ENCODE data around the gene VTI1A.
"Not testable (repeated sequence)": the region's sequence is repeated elsewhere in the genome, so short reads cannot be mapped to it uniquely, and the experiment has no call there.

The VTI1A gene

GRCh38 chr10:112588225-112588990 lies 141.4 kb downstream of the VTI1A start:
- Mint-ChIP-seq H3K27ac (no peak overlapping the region), H3K4me3 (no peak overlapping the region), H3K4me1 (ENCODE audit: low read depth) (no peaks in the 10 kb centered on the region), H3K27me3 (no peaks in the 10 kb centered on the region), H3K9me3 (peaks cover 3% of the 10 kb centered on the region), H3K36me3 (ENCODE audit: low read depth) (peaks cover 36% of the 10 kb centered on the region)

GRCh38 chr10:112589081-112589480 lies 142.1 kb downstream of the VTI1A start:
- no peak overlapping the region for H3K27ac Mint-ChIP-seq

GRCh38 chr10:112590786-112591185 lies 143.8 kb downstream of the VTI1A start:
- not testable (repeated sequence) for H3K9me3 Mint-ChIP-seq; H3K4me3 Mint-ChIP-seq; H3K27me3 Mint-ChIP-seq; H3K27ac Mint-ChIP-seq; H3K4me1 Mint-ChIP-seq (ENCODE audit: low read depth)
- H3K36me3 Mint-ChIP-seq (ENCODE audit: low read depth): peaks cover 23% of the 10 kb centered on the region

More at GRCh38 chr10:112589081-112589480, 142.1 kb downstream of the VTI1A start:
- Mint-ChIP-seq H3K36me3 (ENCODE audit: low read depth) (peaks cover 29% of the 10 kb centered on the region), H3K4me1 (ENCODE audit: low read depth) (no peaks in the 10 kb centered on the region), H3K27me3 (no peaks in the 10 kb centered on the region), H3K4me3 (no peak overlapping the region), H3K9me3 (peaks cover 3% of the 10 kb centered on the region)

GRCh38 chr10:112593023-112593422 lies 146.0 kb downstream of the VTI1A start:
- no peak overlapping the region for H3K27ac Mint-ChIP-seq
- peaks cover 21% of the 10 kb centered on the region for H3K36me3 Mint-ChIP-seq (ENCODE audit: low read depth)
- H3K4me3 Mint-ChIP-seq: no peak overlapping the region
- H3K9me3 Mint-ChIP-seq: peaks cover 3% of the 10 kb centered on the region
- no peaks in the 10 kb centered on the region for H3K4me1 Mint-ChIP-seq (ENCODE audit: low read depth)
- no peaks in the 10 kb centered on the region for H3K27me3 Mint-ChIP-seq

GRCh38 chr10:112601214-112602090 lies 154.4 kb downstream of the VTI1A start:
- Mint-ChIP-seq H3K9me3 (no peaks in the 10 kb centered on the region), H3K4me1 (ENCODE audit: low read depth) (no peaks in the 10 kb centered on the region), H3K27me3 (no peaks in the 10 kb centered on the region)

GRCh38 chr10:112603062-112603461 lies 156.0 kb downstream of the VTI1A start:
- Mint-ChIP-seq H3K27me3 (no peaks in the 10 kb centered on the region), H3K27ac (no peak overlapping the region), H3K9me3 (no peaks in the 10 kb centered on the region), H3K4me3 (no peak overlapping the region), H3K36me3 (ENCODE audit: low read depth) (peaks cover 28% of the 10 kb centered on the region), H3K4me1 (ENCODE audit: low read depth) (no peaks in the 10 kb centered on the region)

More at GRCh38 chr10:112601214-112602090, 154.4 kb downstream of the VTI1A start:
- H3K36me3 Mint-ChIP-seq (ENCODE audit: low read depth): peaks cover 28% of the 10 kb centered on the region
- no peak overlapping the region for H3K27ac Mint-ChIP-seq
- H3K4me3 Mint-ChIP-seq: no peak overlapping the region

- H3K36me3 Mint-ChIP-seq (ENCODE audit: low read depth): peaks cover 29% of the 10 kb centered on the region
- no peak overlapping the region for H3K4me3 Mint-ChIP-seq
- no peak overlapping the region for H3K27ac Mint-ChIP-seq
- H3K9me3 Mint-ChIP-seq: no peaks in the 10 kb centered on the region
- H3K27me3 Mint-ChIP-seq: no peaks in the 10 kb centered on the region
- no peaks in the 10 kb centered on the region for H3K4me1 Mint-ChIP-seq (ENCODE audit: low read depth)
These were observed 158.0 kb downstream of the VTI1A start for GRCh38 chr10:112605063-112605462.

GRCh38 chr10:112607506-112607905 lies 160.5 kb downstream of the VTI1A start:
- H3K9me3 Mint-ChIP-seq: no peaks in the 10 kb centered on the region
- no peak overlapping the region for H3K4me3 Mint-ChIP-seq
- no peaks in the 10 kb centered on the region for H3K27me3 Mint-ChIP-seq
- H3K27ac Mint-ChIP-seq: no peak overlapping the region
- no peaks in the 10 kb centered on the region for H3K4me1 Mint-ChIP-seq (ENCODE audit: low read depth)
- H3K36me3 Mint-ChIP-seq (ENCODE audit: low read depth): peaks cover 35% of the 10 kb centered on the region

GRCh38 chr10:112613620-112614019 lies 166.6 kb downstream of the VTI1A start:
- no peak overlapping the region for H3K4me3 Mint-ChIP-seq
- no peaks in the 10 kb centered on the region for H3K4me1 Mint-ChIP-seq (ENCODE audit: low read depth)
- peaks cover 18% of the 10 kb centered on the region for H3K9me3 Mint-ChIP-seq
- peaks cover 55% of the 10 kb centered on the region for H3K36me3 Mint-ChIP-seq (ENCODE audit: low read depth)
- no peak overlapping the region for H3K27ac Mint-ChIP-seq
- H3K27me3 Mint-ChIP-seq: no peaks in the 10 kb centered on the region

- Mint-ChIP-seq H3K9me3 (peaks cover 18% of the 10 kb centered on the region), H3K4me1 (ENCODE audit: low read depth) (no peaks in the 10 kb centered on the region), H3K4me3 (no peak overlapping the region), H3K27me3 (no peaks in the 10 kb centered on the region), H3K27ac (no peak overlapping the region), H3K36me3 (ENCODE audit: low read depth) (peaks cover 59% of the 10 kb centered on the region)
These were observed 167.1 kb downstream of the VTI1A start for GRCh38 chr10:112614072-112614471.

GRCh38 chr10:112614586-112614985 lies 167.6 kb downstream of the VTI1A start:
- Mint-ChIP-seq H3K27ac (no peak overlapping the region), H3K27me3 (no peaks in the 10 kb centered on the region), H3K9me3 (peaks cover 18% of the 10 kb centered on the region), H3K36me3 (ENCODE audit: low read depth) (peaks cover 59% of the 10 kb centered on the region), H3K4me3 (no peak overlapping the region), H3K4me1 (ENCODE audit: low read depth) (no peaks in the 10 kb centered on the region)

GRCh38 chr10:112615269-112615668 lies 168.3 kb downstream of the VTI1A start:
- Mint-ChIP-seq H3K36me3 (ENCODE audit: low read depth) (peaks cover 54% of the 10 kb centered on the region), H3K9me3 (peaks cover 18% of the 10 kb centered on the region), H3K4me1 (ENCODE audit: low read depth) (no peaks in the 10 kb centered on the region), H3K27ac (no peak overlapping the region), H3K27me3 (no peaks in the 10 kb centered on the region), H3K4me3 (no peak overlapping the region)

- Mint-ChIP-seq H3K27me3 (no peaks in the 10 kb centered on the region), H3K9me3 (peaks cover 18% of the 10 kb centered on the region), H3K27ac (no peak overlapping the region)
These were observed 169.6 kb downstream of the VTI1A start for GRCh38 chr10:112616647-112617046.

GRCh38 chr10:112618814-112619213 lies 171.8 kb downstream of the VTI1A start:
- Mint-ChIP-seq H3K36me3 (ENCODE audit: low read depth) (peaks cover 44% of the 10 kb centered on the region), H3K4me3 (no peak overlapping the region), H3K27me3 (no peaks in the 10 kb centered on the region), H3K27ac (no peak overlapping the region), H3K9me3 (peaks cover 18% of the 10 kb centered on the region), H3K4me1 (ENCODE audit: low read depth) (no peaks in the 10 kb centered on the region)

More at GRCh38 chr10:112616647-112617046, 169.6 kb downstream of the VTI1A start:
- H3K4me1 Mint-ChIP-seq (ENCODE audit: low read depth): no peaks in the 10 kb centered on the region
- peaks cover 53% of the 10 kb centered on the region for H3K36me3 Mint-ChIP-seq (ENCODE audit: low read depth)
- H3K4me3 Mint-ChIP-seq: no peak overlapping the region

GRCh38 chr10:112619556-112619955 lies 172.5 kb downstream of the VTI1A start:
- H3K27me3 Mint-ChIP-seq: no peaks in the 10 kb centered on the region
- no peak overlapping the region for H3K4me3 Mint-ChIP-seq
- H3K27ac Mint-ChIP-seq: no peak overlapping the region
- H3K9me3 Mint-ChIP-seq: peaks cover 17% of the 10 kb centered on the region
- no peaks in the 10 kb centered on the region for H3K4me1 Mint-ChIP-seq (ENCODE audit: low read depth)
- peaks cover 37% of the 10 kb centered on the region for H3K36me3 Mint-ChIP-seq (ENCODE audit: low read depth)

Measured in stimulated activated naive CD8-positive, alpha-beta T cell treated with anti-CD3 and anti-CD28 coated beads, Interleukin-15, Interleukin-2, amounts not matched to agents 100 ng/mL and 50 ng/mL, for 24 hours (primary cell).